Gastroesophageal sphincter (tissue), 3 donors: Measurements from ENCODE around the gene LIPC.

Experiments
- CTCF ChIP-seq, 4 experiments: fragments of 200-600 bp in 2 of 4; fragments of 450-650 bp in 2 of 4; sonication (generic) in 1 of 4; IDR thresholded peaks; one replicate each; pipeline ENCODE4 v1.5.1; 2017 to 2019; ENCODE audit warnings: antibody characterized with exemption in 4 of 4, mild to moderate bottlenecking in 2 of 4, moderate library complexity in 2 of 4
- POLR2A ChIP-seq, 2 donors: fragments of 450-650 bp; IDR thresholded peaks; one replicate each; pipeline ENCODE4 v1.6.1; 2017; ENCODE audit warnings: antibody characterized with exemption in 2 of 2, mild to moderate bottlenecking in 2 of 2, moderate library complexity in 1 of 2
- POLR2AphosphoS5 ChIP-seq: sonication (generic); formaldehyde crosslinking; IDR thresholded peaks from one replicate; pipeline ENCODE4 v1.6.1; 2017; ENCODE audit warnings: antibody characterized with exemption

GRCh38 chr15:58398071-58398470 is 33.7 kb upstream of the LIPC start:
- TF ChIP-seq CTCF (IDR thresholded peaks at IDR 0.05) (no peak), POLR2A (IDR thresholded peaks at IDR 0.05) (no peak), POLR2AphosphoS5 (no peak)
